HG03060 (cell line): ENCODE results near the gene TMEM134.

ENCODE experiments used
- ATAC-seq: cut with Tn5 transposase; IDR thresholded peaks from one replicate; pipeline ENCODE4 v1.9.1; 2021; ENCODE audit warnings: low read depth, moderate number of reproducible peaks; ENCODE audit not compliant: unreplicated experiment

TMEM134 gene

GRCh38 chr11:67440229-67441097 is 28.6 kb downstream of the TMEM134 start:
- ATAC-seq: no peak

- no peak for ATAC-seq
Observed at GRCh38 chr11:67439321-67440228, 29.5 kb downstream of the TMEM134 start.

GRCh38 chr11:67438158-67438902 is 30.7 kb downstream of the TMEM134 start:
- no peak for ATAC-seq

GRCh38 chr11:67437809-67438157 is 31.3 kb downstream of the TMEM134 start:
- ATAC-seq: no peak

GRCh38 chr11:67437082-67437808 is 31.8 kb downstream of the TMEM134 start, which contains the start of gene PTPRCAP:
Gene PTPRCAP (minus strand): TSS chr11:67437682. CDS start chr11:67437619, 63 bp downstream.
- ATAC-seq: no peak

GRCh38 chr11:67436459-67437081 is 32.5 kb downstream of the TMEM134 start:
- no peak for ATAC-seq

GRCh38 chr11:67435727-67436458 is 33.2 kb downstream of the TMEM134 start:
- ATAC-seq: no peak

GRCh38 chr11:67435031-67435726 is 33.9 kb downstream of the TMEM134 start:
- ATAC-seq: no peak

- no peak for ATAC-seq
Observed at GRCh38 chr11:67434395-67434881, 34.6 kb downstream of the TMEM134 start.

GRCh38 chr11:67433536-67434394 is 35.3 kb downstream of the TMEM134 start:
- ATAC-seq: no peak

- no peak for ATAC-seq
Observed at GRCh38 chr11:67432655-67433349, 36.2 kb downstream of the TMEM134 start.

- no peak for ATAC-seq
Observed at GRCh38 chr11:67431346-67432249, 37.5 kb downstream of the TMEM134 start.

GRCh38 chr11:67429722-67430121 is 39.3 kb downstream of the TMEM134 start:
- ATAC-seq: no peak

- no peak for ATAC-seq
Observed at GRCh38 chr11:67429038-67429668, 39.9 kb downstream of the TMEM134 start.
